GM19035 (cell line): Measurements from ENCODE around the gene NCAPH2.
A peak's percentile ranks its signal among the peaks of the same experiment; 100 is the strongest.

ENCODE experiments used
- ATAC-seq: cut with Tn5 transposase; IDR thresholded peaks from one replicate; pipeline ENCODE4 v1.9.1; 2021; ENCODE audit not compliant: unreplicated experiment

The NCAPH2 gene

DNA sequence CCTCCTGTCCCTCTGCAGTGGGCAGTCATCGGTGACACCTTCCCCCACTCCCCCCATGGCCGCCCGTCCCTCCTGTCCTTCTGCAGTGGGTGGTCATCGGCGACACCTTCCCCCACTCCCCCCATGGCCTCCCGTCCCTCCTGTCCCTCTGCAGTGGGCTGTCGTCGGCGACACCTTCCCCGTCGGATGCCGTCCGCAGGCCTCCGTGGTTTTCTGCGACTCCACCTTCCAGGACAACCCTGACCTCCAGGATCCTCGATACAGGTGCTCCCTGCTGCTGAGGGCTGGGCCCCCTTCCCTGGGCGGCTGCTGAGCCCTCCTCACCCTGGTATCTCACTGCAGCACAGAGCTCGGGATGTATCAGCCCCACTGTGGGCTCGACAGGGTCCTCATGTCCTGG lies 19.1 kb upstream of the NCAPH2 start:
- ATAC-seq = no peak

DNA sequence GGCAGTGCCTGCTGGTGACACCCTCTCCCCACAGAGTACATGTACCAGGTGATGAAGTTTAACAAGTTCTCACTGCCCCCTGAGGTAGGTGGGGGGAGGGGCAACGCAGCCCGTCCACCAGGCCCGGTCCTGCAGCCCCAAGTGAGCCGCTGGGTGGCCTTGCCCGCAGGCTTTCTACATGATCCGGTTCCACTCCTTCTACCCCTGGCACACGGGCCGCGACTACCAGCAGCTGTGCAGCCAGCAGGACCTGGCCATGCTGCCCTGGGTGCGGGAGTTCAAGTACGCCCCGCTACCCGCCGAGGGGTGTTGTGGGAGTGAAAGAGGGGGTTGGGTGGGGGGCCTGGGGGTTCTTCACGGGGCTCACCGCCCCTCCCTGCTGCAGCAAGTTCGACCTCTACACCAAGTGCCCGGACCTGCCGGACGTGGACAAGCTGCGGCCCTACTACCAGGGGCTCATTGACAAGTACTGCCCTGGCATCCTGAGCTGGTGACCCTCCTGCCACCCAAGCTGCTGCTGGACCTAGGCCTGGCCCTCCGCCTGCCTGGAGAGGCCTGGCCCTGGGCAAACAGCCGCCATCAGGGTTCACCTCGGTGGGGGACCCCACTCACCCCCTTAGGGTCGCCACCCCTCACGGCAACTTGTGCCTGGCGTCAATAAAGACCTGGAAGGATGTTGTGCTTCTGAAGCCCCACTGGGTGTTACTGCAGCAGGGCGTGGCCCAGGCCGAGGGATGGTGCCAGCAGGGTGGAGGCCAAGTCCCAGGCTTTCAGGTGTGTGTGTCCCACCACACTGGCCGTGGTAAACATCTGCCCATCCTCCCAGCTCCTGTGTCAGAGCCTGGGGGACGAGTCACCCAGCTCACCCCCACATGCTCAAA lies 18.4 kb upstream of the NCAPH2 start:
- ATAC-seq = no peak

DNA sequence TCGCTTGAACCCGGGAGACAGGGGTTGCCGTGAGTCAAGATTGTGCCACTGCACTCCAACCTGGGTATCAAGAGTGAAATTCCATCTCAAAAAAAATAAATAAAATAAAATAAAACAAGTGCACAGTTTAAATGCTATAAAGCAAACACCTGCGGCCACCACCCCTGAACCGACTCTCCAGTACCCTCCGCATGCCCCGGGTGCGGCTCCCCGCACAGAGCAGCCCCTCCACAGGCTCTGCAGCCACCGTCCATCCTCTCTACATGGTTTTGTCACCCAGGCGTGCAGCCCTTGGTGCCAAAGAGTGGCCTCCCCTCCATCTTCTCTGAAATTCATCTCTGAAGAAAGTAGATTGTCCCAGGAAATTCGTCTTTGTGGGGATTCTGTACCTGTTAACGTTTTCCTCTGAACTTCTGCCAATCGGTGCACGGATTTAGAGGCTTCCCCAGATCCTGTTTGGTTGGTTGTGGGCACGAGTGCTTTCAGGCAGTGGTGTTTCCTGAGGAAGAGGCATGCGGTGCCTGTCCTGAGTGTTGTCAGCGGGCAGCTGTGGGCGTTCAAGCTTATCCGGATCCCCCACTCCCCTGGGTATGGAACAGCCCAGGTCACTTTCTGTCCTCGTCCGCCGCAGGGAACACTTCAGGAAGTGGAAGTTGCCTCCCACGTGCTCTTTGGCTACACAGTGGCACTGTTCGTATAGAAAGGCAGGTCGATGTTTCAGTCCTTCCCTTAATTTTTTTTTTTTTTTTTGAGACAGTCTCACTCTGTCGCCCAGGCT lies 17.3 kb upstream of the NCAPH2 start:
- ATAC-seq = no peak

DNA sequence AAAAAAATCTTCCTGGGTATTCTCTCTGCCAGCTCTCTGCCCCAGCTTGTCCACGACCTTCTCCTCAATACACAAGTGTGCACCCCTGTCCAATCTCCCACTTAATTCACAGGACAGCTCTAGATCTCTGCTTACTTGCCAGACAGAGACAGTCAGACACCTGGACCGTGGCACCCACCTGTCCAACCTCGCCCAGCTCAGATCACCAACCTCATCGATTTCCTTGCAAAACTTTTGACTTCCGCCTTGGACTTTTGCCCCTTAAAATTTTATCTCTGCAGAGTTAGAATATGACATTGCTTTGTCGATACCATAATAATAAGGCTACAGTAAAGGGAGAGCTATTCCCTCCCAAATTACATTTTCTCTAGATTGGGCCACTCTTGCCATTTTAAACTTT lies 10.9 kb upstream of the NCAPH2 start:
- ATAC-seq = no peak

DNA sequence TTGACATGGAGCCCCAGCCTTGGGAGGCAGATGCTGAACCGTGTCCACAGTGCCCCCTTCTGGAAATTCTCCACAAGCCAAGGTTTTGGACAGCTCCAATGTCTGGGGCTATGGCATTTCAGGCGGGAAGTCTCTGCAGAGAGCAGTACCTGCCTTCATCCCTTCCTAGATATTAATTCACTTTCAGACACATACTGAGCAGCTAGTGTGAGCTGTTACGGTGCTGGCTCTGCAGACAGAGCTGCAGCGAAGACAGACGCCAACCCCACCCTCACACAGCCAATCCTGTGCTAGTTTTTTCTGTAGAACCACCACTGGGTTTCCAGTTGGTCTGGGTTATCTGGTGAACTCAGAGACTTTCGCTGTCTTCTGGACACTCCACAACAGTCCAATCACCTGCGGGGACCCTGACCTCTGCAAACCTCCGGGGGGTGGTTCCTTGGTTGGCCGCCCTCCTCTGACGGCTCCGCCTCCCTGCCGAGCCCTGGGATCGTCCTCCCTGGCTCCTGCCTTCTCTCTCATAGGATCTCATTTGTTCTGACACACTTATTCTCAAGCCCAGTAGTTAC lies 9.6 kb upstream of the NCAPH2 start:
- ATAC-seq = no peak

DNA sequence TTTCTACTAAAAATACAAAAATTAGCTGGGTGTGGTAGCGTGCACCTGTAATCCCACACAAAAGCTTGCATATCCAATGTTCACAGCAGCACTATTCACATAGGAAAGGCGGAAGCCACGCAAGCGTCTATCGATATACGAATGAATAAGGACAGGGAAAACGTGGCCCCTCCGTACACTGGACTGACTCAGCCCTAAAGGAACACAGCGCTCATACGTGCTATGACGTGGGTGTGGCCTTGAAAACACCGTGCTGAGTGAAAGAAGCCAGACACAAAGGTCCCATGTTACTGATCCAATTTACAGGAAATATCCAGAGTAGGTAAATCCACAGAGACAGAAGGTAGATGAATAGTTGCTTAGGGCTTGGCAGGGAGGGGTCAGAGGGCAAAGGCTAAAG lies 7.6 kb upstream of the NCAPH2 start:
- no peak for ATAC-seq

DNA sequence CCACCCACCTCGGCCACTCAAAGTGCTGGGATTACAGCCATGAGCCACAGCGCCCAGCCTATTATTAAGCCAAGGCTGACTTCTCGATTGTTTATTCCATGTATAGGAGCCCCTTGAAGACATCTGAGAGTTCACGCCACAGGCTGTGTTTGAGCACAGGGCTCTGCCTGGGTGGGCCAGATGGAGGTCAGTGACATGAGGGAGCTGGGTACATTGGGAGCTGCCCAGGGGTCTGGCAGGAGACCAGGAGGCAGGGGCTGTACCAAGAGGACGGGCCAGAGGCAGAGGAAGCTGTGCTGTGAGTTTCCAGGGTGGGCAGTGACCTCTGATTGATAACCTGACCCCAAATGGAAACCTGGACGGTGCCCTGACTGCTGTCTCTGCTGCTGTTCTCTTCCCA lies 5.9 kb upstream of the NCAPH2 start:
- no peak for ATAC-seq

DNA sequence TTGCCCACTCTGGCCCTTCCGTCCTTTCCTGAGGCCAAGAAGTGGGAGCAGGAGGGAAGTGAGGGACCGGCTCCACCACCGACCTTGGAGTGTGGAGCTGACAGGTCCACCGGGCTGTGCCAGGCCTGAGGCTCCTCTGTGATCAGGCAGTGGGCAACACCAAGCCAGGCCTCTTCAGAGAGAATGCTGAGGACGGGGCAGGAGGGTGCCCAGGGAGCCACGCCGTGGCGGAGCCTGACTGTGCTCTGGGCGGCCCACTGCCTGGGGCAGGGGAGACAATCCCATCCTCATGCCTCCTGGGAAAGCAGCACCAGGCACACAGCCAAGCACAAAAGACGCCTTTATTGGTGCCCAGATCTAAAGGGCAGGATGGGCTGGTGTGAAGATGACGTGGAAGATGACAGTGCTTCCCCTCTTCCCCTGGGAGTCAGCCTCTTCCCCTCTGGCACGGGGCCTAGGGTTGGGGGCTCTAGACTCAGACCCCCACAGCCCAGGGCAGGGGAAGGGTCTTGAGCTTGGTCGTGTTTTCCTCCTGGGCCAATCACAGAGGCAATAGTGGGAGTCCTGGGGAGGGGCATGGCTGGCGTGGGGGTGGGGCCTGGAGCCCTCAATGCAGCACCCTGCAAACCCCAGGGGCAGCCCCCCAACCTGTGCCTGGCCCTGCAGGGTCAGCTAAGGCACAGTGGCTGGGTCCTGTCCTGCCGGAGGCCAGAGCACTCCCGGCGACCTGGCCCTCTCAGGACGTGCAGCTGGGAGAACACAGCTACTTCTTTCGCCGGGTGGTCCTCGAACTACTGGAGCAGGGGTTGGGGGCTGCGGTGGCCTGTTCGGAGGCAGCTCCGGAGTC lies 5.2 kb upstream of the NCAPH2 start:
- no peak for ATAC-seq

DNA sequence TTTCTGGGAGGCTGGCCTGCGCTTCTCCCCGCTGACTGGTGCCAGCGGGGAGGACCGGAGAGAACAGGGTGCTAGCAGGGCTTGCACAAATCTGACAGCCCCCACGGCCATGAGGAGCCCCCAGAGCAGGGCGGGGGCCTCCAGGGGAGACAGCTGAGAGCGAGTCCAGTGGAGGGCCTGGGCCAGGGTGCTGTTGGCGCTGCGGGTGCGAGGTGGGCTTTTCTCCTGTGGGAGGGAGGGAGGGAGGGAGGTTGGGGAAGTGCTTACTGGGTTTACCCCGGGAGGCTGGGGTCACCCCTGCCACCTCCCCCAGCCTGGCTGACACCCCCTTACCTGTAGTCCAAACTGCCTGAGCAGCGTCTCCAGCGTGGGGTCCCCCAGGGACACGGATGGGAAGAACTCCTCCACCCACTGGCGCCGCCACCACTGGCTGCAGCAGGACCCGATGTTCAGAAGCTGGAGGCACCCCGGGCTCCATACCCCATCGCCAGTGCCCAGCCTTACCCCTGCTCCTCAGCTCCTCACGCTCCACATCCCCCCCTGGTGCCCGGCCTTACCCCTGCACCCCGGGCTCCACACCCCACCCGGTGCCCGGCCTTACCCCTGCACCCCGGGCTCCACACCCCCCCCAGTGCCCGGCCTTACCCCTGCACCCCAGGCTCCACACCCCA lies 4.4 kb upstream of the NCAPH2 start:
- no peak for ATAC-seq

DNA sequence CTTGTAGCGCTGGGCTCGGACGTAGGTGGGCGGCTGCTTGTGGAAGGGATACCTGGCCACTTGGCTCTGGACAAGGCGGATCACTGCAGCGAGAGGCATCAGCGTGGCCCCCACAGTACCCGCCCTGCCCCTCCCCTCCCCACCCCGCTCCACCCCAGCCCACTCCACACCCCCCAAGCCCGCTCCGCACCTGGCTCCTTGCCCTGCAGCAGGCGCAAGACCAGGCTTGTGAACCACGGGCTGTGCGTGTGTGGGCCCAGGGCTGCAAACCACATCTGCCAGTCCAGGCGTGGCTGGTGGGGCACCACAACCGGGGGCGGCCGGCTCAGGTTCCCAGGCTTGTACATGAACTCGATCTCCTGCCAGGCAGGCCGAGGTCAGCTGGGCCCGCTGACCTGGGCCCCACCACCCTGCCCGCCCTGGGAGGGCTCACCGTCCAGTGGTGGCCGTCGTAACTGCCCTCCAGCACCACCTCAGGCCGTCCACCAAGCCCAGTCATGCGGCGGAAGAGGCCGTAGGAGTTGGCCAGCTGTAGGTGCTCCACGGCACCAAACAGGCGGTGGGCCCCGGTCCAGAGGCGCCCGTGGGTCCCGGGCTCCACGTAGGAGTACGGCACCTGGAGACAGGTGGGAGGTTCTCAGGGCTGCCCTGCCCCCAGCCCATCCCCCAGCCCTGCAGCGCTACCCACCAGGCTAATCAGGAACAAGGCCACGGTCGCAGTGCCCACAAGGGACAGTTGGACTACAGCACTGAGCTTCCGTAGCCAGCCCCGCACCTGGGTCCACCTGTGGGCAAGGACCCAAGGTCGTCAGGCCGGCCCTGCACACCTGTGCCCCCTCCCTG lies 3.4 kb upstream of the NCAPH2 start:
- no peak for ATAC-seq

DNA sequence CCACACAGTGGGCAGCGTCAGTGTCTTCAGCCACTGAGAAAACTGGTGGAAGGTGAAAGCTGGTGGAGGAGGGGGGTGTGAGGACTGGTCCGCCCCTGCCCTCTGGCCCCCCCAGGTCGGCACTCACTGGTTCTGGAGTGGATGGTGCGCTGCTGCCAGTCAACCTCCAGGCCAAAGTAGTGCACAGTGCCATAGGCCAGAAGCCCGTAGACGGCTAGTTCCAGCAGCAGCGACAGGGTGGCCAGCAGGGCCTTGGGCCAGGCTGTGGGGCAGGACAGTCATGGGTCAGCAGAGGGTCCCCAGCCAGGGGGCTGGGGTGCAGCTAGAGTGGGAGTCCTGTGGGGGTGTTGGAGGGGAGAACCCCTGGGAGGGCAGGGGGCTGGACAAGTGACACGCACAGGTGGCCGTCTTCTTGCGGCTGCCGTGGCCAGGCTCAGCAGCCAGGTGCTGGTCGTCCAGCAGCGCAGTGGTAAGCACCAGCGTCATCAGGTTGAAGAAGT lies 2.7 kb upstream of the NCAPH2 start:
- ATAC-seq = no peak

DNA sequence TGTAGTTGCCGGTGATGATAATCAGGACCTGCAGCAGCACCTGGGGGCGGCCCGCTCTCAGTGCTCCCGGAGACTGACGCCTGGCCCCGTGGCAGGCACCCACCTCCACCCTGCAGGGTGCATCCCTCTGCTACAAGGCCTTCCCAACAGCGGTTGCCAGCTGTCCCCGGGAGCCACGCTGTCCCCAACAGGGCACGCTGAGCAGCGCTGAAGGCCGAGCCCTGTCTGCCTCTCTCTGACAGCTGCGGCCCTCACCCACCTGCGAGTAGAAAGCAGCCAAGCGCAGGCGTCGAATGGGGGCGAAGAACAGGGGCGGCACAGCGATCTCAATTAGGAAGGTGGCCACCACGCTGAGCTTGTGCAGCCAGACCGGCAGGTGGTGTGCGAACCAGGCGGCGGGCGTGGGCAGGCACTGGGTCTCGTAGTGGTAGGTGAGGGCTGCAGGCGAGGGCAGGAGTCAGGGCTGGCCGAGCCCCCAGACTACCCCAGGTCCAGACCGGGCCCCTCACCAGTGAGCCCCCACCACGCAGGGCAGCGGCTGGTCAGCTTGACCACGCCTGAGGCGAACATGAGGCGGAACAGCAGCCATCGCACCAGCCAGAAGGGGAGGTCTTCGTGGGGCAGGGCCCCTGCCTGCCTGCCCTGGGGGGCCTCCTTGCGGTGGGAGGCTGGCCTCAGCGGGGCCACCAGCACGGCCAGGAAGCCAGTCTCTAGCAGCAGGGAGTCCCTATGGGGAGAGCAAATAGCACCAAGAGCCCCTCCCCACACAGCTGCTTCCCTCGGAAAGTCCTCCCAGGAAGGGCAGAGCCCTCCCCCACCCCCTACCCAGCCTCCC lies 2.0 kb upstream of the NCAPH2 start:
- ATAC-seq = no peak

DNA sequence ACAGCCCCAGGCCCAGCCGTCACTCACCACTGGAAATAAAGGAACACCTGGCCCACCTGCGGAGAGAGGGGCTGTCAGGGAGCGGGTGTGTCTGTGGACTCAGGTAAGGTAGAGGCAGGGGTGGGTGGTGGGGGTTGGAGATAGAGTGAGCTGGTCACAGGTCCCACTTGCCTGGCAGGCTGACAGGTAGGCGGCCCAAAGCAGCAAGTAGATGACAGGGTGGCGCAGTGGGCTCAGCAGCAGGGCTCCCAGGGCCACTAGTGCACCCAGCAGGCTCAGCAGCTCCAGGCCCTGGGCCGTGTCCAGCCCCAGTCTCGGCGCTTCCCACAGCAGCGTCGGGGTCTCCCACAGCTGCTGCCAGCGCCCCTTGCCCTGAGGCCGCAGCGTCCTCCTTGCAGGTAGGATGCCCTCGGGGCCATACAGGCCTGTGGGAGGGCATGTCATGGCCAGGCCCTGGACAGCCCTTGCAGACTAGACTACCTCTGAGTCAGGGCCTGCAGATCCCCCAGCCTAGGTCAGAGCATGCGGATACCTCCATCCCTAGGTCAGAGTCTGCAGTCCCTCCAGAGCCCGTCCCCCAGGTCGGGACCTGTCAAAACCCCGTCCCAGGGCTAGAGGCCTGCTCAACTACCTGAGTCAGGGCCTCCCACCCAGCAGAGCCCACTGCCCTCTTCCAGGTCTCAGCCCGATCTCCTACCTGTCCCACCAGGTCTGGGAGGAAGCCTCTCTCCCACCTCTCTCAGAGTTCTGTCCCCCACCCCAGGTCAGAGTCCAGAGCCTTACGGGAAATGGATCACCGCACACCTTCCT lies 1.2 kb upstream of the NCAPH2 start:
- peak; percentile 8 for ATAC-seq

DNA sequence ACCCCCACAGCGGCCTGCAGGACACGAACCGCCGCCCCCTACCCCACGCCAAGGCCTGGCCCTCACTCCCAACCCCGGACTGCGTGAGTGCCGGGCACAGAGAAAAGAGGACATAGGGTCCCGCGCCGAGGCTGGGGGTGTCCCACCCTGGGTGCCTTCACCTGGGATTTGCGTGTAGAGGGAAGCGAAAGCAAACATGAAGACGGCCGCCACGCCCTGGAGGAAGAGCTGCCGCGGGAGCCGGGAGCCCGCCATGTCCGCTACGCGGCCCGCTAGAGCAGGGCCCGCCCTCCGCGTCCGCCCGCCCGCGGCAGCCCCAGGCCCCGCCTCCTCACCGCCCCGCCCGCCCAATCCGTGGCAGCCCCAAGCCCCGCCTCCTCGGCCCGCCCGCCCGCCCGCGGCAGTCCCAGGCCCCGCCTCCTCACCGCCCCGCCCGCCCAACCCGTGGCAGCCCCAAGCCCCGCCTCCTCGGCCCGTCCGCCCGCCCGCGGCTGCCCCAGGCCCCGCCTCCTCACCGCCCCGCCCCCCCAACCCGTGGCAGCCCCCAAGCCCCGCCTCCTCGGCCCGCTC lies 518 bp upstream of the NCAPH2 start, which contains the start of gene LMF2:
LMF2 (minus strand) TSS at position 282 of the 570 bp plus-strand sequence; CDS start at position 255, 27 bp downstream.
- peak; percentile 58 for ATAC-seq

DNA sequence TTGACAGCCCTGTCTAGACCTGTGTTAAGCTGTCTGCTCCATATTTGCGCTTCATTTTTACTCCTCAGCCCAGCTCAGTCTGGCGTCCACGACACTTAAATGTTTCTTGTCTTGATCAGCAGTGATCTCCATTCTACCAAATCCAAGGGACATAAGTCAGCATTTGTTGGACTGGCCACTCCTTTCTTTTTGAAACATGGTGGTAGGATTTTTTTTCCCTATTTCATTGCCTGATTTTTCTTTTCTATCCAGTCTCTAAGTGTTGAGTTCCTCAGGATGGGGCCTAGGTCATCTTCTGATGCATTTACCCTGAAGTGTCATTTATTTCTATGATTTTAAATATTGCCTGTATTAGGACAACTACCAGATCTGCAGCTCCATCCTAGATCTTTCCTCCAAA lies 873 bp downstream of the NCAPH2 start:
- no peak for ATAC-seq

DNA sequence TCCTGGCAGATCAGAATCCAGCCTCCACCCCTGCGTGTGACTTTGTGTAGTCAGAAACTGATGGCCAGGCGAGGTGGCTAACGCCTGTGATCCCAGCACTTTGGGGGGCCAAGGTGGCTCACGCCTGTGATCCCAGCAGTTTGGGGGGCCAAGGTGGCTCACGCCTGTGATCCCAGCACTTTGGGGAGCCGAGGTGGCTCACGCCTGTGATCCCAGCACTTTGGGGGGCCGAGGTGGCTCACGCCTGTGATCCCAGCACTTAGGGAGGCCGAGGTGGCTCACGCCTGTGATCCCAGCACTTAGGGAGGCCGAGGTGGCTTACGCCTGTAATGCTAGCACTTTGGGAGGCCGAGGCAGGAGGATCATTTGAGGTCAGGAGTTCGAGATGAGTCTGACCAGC lies 5.2 kb downstream of the NCAPH2 start:
- no peak for ATAC-seq

DNA sequence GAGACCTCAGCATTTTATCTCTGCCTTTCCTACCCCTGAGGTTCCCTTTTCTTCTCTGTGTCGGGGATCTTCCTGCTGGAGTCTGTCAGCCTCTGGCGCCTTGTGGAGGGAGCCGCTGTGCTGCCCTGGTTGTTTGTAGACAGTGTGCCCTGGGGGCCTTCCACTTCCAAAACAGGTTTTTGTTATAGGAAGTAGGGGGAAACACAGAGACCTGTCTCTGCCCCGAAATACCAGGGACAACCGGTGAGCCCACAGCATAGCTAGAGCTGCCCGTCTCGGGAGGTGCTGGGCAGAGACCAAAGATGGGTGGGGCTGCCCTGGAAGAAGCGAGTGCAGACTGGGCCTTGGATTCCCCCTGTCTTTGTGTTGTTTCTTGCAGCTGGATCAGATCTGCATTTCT lies 8.0 kb downstream of the NCAPH2 start:
- no peak for ATAC-seq
